ENCODE data around the gene AMIGO1. TPM values are rescaled to one million over a fixed set of nuclear protein-coding genes. Genes with fewer than 3 reads are reported as not detected.

Gene AMIGO1
- total RNA-seq, 1 experiment from 2014 or later = 1.5 TPM

DNA sequence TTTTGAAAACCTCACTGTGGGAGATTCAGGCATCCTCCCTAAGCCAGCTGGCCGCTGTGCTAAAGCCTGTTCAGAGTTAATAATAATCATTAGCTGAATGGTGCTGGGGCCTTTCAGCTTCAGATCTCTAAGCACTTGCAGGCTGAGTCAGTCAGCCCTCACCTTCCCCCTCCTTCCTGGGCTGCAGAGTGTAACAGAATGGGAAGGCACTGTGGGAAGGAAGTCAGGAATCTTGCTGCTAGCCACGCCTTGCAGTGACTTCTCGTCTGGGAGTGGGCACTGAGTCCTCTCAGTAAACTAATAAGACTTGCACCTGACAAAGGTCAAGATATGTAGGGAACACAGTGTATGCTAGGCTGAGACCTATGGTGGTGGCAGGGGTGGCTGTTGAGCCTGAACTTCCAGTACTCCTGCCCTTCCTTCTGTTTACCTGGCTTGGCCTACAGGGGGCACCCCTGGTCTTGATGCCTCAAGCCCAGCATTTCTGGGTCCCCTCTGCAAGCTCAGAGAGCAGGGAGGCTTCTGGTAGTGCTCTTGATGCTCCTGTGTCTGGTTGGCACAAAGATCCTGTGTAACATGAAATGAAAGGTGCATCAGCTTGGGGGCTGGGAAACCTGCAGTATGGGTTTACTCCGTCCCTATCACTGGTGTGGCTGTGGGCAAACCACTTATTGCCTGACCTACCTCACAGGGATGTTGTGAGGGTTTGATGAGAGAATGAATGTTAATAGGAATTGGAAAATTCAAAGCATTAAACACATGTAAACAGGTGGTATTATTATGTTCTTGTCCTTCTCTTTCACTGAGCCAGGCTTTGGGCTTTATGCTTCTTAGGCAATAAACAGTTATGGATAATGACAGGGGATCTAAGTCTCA lies 9.6 kb downstream of the AMIGO1 start:
- peaks cover 7% of the 10 kb centered on the region for H3K4me1 Mint-ChIP-seq (ENCODE audit: low read depth, unreplicated experiment)
- intact Hi-C loops (cut with micrococcal nuclease; ENCODE audit: unreplicated experiment) = no loop called here
- H3K36me3 Mint-ChIP-seq (ENCODE audit: insufficient read depth, unreplicated experiment) = peaks cover under 1% of the 10 kb centered on the region
- CTCF ChIA-PET = interaction anchor here (0.8 to 2.2 kb wide), 4 partner anchors 9 to 183 kb away, joined by 3 to 15 read pairs (median 4); partner anchors contain the start of gene AMIGO1
- TF ChIP-seq, protein P1, sequence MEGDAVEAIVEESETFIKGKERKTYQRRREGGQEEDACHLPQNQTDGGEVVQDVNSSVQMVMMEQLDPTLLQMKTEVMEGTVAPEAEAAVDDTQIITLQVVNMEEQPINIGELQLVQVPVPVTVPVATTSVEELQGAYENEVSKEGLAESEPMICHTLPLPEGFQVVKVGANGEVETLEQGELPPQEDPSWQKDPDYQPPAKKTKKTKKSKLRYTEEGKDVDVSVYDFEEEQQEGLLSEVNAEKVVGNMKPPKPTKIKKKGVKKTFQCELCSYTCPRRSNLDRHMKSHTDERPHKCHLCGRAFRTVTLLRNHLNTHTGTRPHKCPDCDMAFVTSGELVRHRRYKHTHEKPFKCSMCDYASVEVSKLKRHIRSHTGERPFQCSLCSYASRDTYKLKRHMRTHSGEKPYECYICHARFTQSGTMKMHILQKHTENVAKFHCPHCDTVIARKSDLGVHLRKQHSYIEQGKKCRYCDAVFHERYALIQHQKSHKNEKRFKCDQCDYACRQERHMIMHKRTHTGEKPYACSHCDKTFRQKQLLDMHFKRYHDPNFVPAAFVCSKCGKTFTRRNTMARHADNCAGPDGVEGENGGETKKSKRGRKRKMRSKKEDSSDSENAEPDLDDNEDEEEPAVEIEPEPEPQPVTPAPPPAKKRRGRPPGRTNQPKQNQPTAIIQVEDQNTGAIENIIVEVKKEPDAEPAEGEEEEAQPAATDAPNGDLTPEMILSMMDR (IDR thresholded peaks at IDR 0.05; ENCODE audit: unreplicated experiment) = peak; percentile 55
- H3K27me3 Mint-ChIP-seq (ENCODE audit: unreplicated experiment) = no peaks in the 10 kb centered on the region
- H3K9me3 Mint-ChIP-seq (ENCODE audit: low read depth, unreplicated experiment) = no peaks in the 10 kb centered on the region
- no peak overlapping the region for H3K4me3 Mint-ChIP-seq (ENCODE audit: low read depth, unreplicated experiment)
- DNase-seq = peak; percentile 64
- BruUV-seq (replicated peaks) = no TSS peak
- no peak overlapping the region for H3K27ac Mint-ChIP-seq (ENCODE audit: unreplicated experiment)

DNA sequence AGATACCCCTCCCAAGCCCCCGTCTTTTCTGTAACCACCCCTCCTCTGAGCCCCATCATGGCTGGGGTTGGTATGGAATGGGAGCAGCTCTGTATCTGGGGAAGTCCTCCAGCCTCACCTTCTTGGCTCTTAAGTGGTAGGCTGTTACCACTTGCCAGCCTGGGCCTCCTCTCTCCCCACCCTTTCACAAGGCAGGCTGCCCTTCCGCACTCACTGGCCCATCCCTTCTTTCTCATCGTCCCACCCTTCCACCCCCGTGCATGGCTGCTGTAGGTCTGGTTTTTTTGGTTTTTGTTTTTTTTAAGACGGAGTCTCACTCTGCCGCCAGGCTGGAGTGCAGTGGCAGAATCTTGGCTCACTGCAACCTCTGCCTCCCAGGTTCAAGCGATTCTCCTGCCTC lies 10.4 kb downstream of the AMIGO1 start:
- no peaks in the 10 kb centered on the region for H3K27me3 Mint-ChIP-seq (ENCODE audit: unreplicated experiment)
- CTCF ChIA-PET = interaction anchor here (1.0 to 2.2 kb wide), 3 partner anchors 10 to 33 kb away, joined by 3 to 15 read pairs (median 4); partner anchors contain the start of gene AMIGO1
- H3K4me3 Mint-ChIP-seq (ENCODE audit: low read depth, unreplicated experiment) = no peak overlapping the region
- H3K36me3 Mint-ChIP-seq (ENCODE audit: insufficient read depth, unreplicated experiment) = peaks cover 9% of the 10 kb centered on the region
- intact Hi-C loops (cut with micrococcal nuclease; ENCODE audit: unreplicated experiment) = no loop called here
- BruUV-seq (replicated peaks) = no TSS peak
- no peak overlapping the region for H3K27ac Mint-ChIP-seq (ENCODE audit: unreplicated experiment)
- H3K4me1 Mint-ChIP-seq (ENCODE audit: low read depth, unreplicated experiment) = peaks cover 7% of the 10 kb centered on the region
- no peak for DNase-seq
- no peaks in the 10 kb centered on the region for H3K9me3 Mint-ChIP-seq (ENCODE audit: low read depth, unreplicated experiment)
- TF ChIP-seq, protein P1 (IDR thresholded peaks at IDR 0.05; ENCODE audit: unreplicated experiment) = no peak

DNA sequence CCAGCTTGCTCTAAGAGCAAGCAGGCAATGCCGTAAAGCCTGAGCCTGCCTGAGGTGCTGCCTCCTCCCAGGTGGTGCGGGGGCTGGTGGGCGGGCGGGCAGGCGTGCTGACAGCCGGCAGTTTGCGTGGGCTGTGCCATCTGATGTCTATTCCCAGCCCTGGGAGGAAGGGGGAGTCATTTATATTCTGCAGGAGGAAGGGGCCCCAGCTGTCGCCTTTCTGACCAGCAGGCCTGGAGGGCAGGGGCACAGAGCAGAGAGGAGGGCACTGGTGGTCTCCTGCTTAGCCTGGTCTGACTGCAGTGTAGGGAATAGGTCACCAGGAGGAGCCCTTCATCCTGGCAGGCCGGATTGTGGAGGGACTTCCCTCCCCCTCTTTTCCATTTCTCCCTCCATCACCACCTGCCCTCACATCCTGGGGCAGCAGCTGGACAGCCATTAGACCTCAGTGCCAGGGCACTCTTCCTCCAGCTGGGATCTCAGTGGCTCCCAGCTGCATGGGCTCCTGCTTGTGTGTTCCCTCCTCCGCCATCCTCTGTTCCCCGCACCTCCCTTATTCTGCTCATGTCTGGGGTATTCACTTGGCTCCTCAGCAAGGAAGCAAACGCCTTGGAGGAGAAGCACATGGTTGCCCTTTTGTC lies 11.2 kb downstream of the AMIGO1 start:
- peak; percentile 24 for DNase-seq
- TF ChIP-seq, protein P1 (IDR thresholded peaks at IDR 0.05; ENCODE audit: unreplicated experiment) = peak; percentile 40
- Mint-ChIP-seq H3K36me3 (ENCODE audit: insufficient read depth, unreplicated experiment) (peaks cover 14% of the 10 kb centered on the region), H3K27me3 (ENCODE audit: unreplicated experiment) (no peaks in the 10 kb centered on the region), H3K9me3 (ENCODE audit: low read depth, unreplicated experiment) (no peaks in the 10 kb centered on the region), H3K4me3 (ENCODE audit: low read depth, unreplicated experiment) (no peak overlapping the region), H3K4me1 (ENCODE audit: low read depth, unreplicated experiment) (peaks cover 7% of the 10 kb centered on the region), H3K27ac (ENCODE audit: unreplicated experiment) (no peak overlapping the region)
- BruUV-seq (replicated peaks) = no TSS peak
- intact Hi-C loops (cut with micrococcal nuclease; ENCODE audit: unreplicated experiment) = no loop called here
- CTCF ChIA-PET = interaction anchor here (1.2 to 2.2 kb wide), 3 partner anchors 32 to 35 kb away, joined by 4 to 15 read pairs (median 4); no protein-coding TSS in a partner anchor

DNA sequence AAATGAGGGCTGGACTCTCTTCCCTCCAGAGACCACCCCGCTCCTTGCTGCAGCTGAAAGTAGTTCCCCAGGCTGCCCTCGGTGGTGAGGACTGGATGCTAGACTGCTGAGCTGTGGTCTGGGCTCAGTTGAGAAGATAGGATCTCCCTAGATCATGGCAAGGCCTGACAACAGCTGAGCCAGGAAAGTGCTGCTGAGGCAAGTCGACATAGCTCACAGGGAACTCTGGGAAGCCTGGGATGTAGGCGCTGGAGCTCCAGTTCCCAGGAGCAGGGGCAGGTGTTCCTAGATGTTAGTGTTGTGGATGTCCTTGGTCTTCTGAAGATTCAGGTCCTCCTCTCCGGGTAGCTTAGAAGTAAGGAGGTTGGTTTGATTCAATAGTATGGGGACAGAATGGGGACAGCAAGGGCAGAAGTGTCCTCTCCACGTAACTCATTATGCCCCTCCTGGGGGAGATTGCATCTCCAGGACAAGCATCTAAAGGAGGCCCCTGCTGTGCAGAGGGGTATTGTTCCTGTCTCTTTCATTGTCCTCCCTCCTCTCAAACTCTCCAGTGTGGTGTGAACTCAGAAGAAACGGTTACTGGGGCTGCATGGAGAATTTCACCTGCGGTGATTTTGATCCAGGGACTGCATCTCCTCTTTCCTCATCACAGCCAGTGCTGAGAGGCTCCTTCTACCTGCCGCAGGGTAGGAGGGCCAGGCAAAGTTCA lies 11.9 kb downstream of the AMIGO1 start:
- Mint-ChIP-seq H3K4me1 (ENCODE audit: low read depth, unreplicated experiment) (peaks cover 7% of the 10 kb centered on the region), H3K36me3 (ENCODE audit: insufficient read depth, unreplicated experiment) (peaks cover 14% of the 10 kb centered on the region), H3K27me3 (ENCODE audit: unreplicated experiment) (no peaks in the 10 kb centered on the region), H3K9me3 (ENCODE audit: low read depth, unreplicated experiment) (no peaks in the 10 kb centered on the region), H3K4me3 (ENCODE audit: low read depth, unreplicated experiment) (no peak overlapping the region), H3K27ac (ENCODE audit: unreplicated experiment) (no peak overlapping the region)
- intact Hi-C loops (cut with micrococcal nuclease; ENCODE audit: unreplicated experiment) = no loop called here
- TF ChIP-seq, protein P1 (IDR thresholded peaks at IDR 0.05; ENCODE audit: unreplicated experiment) = no peak
- no peak for DNase-seq
- CTCF ChIA-PET = interaction anchor here (1.2 kb wide), 1 partner anchor 35 kb away, joined by 4 read pairs; no protein-coding TSS in a partner anchor
- no TSS peak for BruUV-seq (replicated peaks)
